Measurements from ENCODE around the gene ADAMTS12.

- TF ChIP-seq EZH2phosphoT487 (IDR thresholded peaks at IDR 0.05; ENCODE audit: insufficient read depth, low read depth) (no peak), EZH2 (IDR thresholded peaks at IDR 0.05; ENCODE audit: insufficient read depth, poor library complexity, severe bottlenecking) (no peak)
These were observed 83.1 kb downstream of the ADAMTS12 start for GRCh38 chr5:33808699-33809098.

Data from GM23248 (cell line).